Urinary bladder (tissue), 4 donors: Measurements from ENCODE around the gene CARD19. TPM values are rescaled to one million over a fixed set of nuclear protein-coding genes. Genes with fewer than 3 reads are reported as not detected.

Experiments used
- DNase-seq: peaks from one replicate; pipeline ENCODE4 v3.0.0-alpha.2; 2015; ENCODE audit errors: extremely low spot score
- H3K27ac ChIP-seq: one replicate; pipeline ENCODE4 v1.5.1; 2013; ENCODE audit warnings: low read depth, mild to moderate bottlenecking, moderate library complexity
- H3K36me3 ChIP-seq: one replicate; pipeline ENCODE4 v1.6.1; 2013; ENCODE audit warnings: mild to moderate bottlenecking, moderate library complexity; ENCODE audit not compliant: insufficient read depth
- H3K4me1 ChIP-seq: one replicate; pipeline ENCODE4 v1.6.1; 2013; ENCODE audit warnings: mild to moderate bottlenecking, moderate library complexity; ENCODE audit not compliant: insufficient read depth
- H3K4me3 ChIP-seq: one replicate; pipeline ENCODE4 v1.5.1; 2013; ENCODE audit warnings: low read depth, low read length
- WGBS: extraction: QIAGEN DNeasy Blood & Tissue Kit; methylation state at CpG from one replicate; pipeline ENCODE4 v1.1.7; 2013; 5-methylcytosine and 5-hydroxymethylcytosine counted together
- polyA plus RNA-seq: library from polyadenylated mRNA; stranded (reverse); fragments of 200-250 nt; gene quantifications from one replicate; pipeline ENCODE4 v1.2.3, GENCODE V29; 2013
- total RNA-seq: library from RNA; depleted of rRNA; stranded (reverse); fragments of >200 nt; gene quantifications from one replicate; pipeline ENCODE4 v1.2.3, GENCODE V29; 2014
- donor health status: healthy with polysubstance abuse.
- donor health status: healthy.

CARD19 gene
- total and polyA plus RNA-seq, 2 donors, result 14.8 to 77.0 TPM

- Histone ChIP-seq H3K36me3 (no peaks in the 10 kb centered on the region), H3K4me3 (no peak overlapping the region), H3K27ac (no peak overlapping the region), H3K4me1 (no peaks in the 10 kb centered on the region)
- 16% methylated on average over 19 of the region's 19 CpGs for WGBS
- DNase-seq, result peak; percentile 29
Measured at GRCh38 chr9:93159601-93160471, 63.8 kb downstream of the CARD19 start.

GRCh38 chr9:93161786-93162562 is 66.0 kb downstream of the CARD19 start:
- H3K36me3 ChIP-seq, result no peaks in the 10 kb centered on the region
- WGBS, result 60% methylated on average over 11 of the region's 11 CpGs
- H3K4me1 ChIP-seq, result no peaks in the 10 kb centered on the region
- H3K27ac ChIP-seq, result no peak overlapping the region
- no peak overlapping the region for H3K4me3 ChIP-seq
- DNase-seq, result peak; percentile 18

Other genes starting within 250 kb of the CARD19 start
- 44.1 TPM for gene ZNF484, start 218.2 kb upstream of the CARD19 start, total RNA-seq
- gene ZNF484, start 218.2 kb upstream of the CARD19 start, polyA plus RNA-seq, result 2.2 TPM
- gene FGD3, start 148.7 kb upstream of the CARD19 start, total RNA-seq, result 7.4 TPM
- 5.8 TPM for gene FGD3, start 148.7 kb upstream of the CARD19 start, polyA plus RNA-seq
- gene SUSD3, start 37.5 kb upstream of the CARD19 start, total RNA-seq, result 1.5 TPM
- 1.9 TPM for gene SUSD3, start 37.5 kb upstream of the CARD19 start, polyA plus RNA-seq
- 13.2 TPM for gene NINJ1, start 38.0 kb downstream of the CARD19 start, total RNA-seq
- gene NINJ1, start 38.0 kb downstream of the CARD19 start, polyA plus RNA-seq, result 48.2 TPM
- gene WNK2, start 87.9 kb downstream of the CARD19 start, total RNA-seq, result 4.8 TPM
- 9.3 TPM for gene WNK2, start 87.9 kb downstream of the CARD19 start, polyA plus RNA-seq